HEK293T (cell line): Measurements from ENCODE around the gene PLD5.

ENCODE experiments used
- FOXK2 ChIP-seq: fragments of 450-650 bp; IDR thresholded peaks from 2 replicates; pipeline ENCODE4 v1.6.1; 2016; ENCODE audit warnings: mild to moderate bottlenecking
- FOXM1 ChIP-seq: fragments of 450-650 bp; IDR thresholded peaks from 2 replicates; pipeline ENCODE4 v1.6.1; 2017; ENCODE audit warnings: mild to moderate bottlenecking, borderline replicate concordance
- TARDBP ChIP-seq: fragments of 450-650 bp; IDR thresholded peaks from 2 replicates; pipeline ENCODE4 v1.6.1; 2016

- TF ChIP-seq FOXM1 = no peak
- TF ChIP-seq TARDBP = no peak
- TF ChIP-seq FOXK2 = no peak
Measured at GRCh38 chr1:242197907-242198820, 326.3 kb downstream of the PLD5 start.
